HCT116 (cell line): Measurements from ENCODE around the gene MTPN.

ENCODE experiments used
- CTCF ChIP-seq, 3 experiments: fragments of 200-600 bp in 1 of 3; sonication (generic) in 1 of 3; IDR thresholded peaks in 2 of 3; conservative IDR thresholded peaks in 1 of 3; 2 replicates each; pipeline ENCODE4 v1.5.1; 2012 to 2017; ENCODE audit warnings: low read depth in 2 of 3, low read length in 2 of 3, antibody characterized with exemption in 1 of 3, borderline replicate concordance in 1 of 3, control low read depth in 1 of 3, mild to moderate bottlenecking in 1 of 3, mixed read lengths in 1 of 3, mixed run types in 1 of 3, moderate library complexity in 1 of 3; ENCODE audit not compliant: insufficient read depth in 1 of 3
- EZH2 ChIP-seq: fragments of 200-600 bp; sonication (generic); IDR thresholded peaks from 2 replicates; pipeline ENCODE4 v1.6.1; 2017; ENCODE audit warnings: antibody characterized with exemption, mixed run types
- POLR2AphosphoS5 ChIP-seq: IDR thresholded peaks from 2 replicates; pipeline ENCODE4 v1.6.1; 2011; ENCODE audit warnings: mild to moderate bottlenecking, low read depth, low read length, moderate library complexity
- ZFX ChIP-seq: fragments of 450-650 bp; IDR thresholded peaks from 2 replicates; pipeline ENCODE4 v1.6.1; 2017

GRCh38 chr7:135899458-135900064 lies 77.6 kb downstream of the MTPN start:
- TF ChIP-seq POLR2AphosphoS5 (no peak), CTCF (IDR thresholded peaks at IDR 0.05 in 2 of 3, conservative IDR thresholded peaks at IDR 0.05 in 1 of 3; ENCODE audit: borderline replicate concordance in 1 of 3, insufficient read depth in 1 of 3, low read depth in 2 of 3, low read length in 2 of 3) (no peak), ZFX (no peak), EZH2 (no peak)
